C4-2B (cell line): ENCODE data around the gene TIAM2.

ENCODE experiments used
- CTCF ChIP-seq: fragments of 450-650 bp; conservative IDR thresholded peaks from 2 replicates; pipeline ENCODE4 v1.5.1; 2017; ENCODE audit warnings: mild to moderate bottlenecking
- ZFX ChIP-seq: fragments of 450-650 bp; IDR thresholded peaks from 2 replicates; pipeline ENCODE4 v1.6.1; 2017

- TF ChIP-seq ZFX (no peak), CTCF (no peak)
Measured at GRCh38 chr6:155132617-155133016, 137.5 kb downstream of the TIAM2 start.
